ENCODE results near the gene PRKAB2.
"Not testable (repeated sequence)": the region's sequence is repeated elsewhere in the genome, so short reads cannot be mapped to it uniquely, and the experiment has no call there.

PRKAB2 gene

GRCh38 chr1:147109762-147110161, 62.5 kb downstream of the PRKAB2 start:
- DNase-seq, result no peak

DNA sequence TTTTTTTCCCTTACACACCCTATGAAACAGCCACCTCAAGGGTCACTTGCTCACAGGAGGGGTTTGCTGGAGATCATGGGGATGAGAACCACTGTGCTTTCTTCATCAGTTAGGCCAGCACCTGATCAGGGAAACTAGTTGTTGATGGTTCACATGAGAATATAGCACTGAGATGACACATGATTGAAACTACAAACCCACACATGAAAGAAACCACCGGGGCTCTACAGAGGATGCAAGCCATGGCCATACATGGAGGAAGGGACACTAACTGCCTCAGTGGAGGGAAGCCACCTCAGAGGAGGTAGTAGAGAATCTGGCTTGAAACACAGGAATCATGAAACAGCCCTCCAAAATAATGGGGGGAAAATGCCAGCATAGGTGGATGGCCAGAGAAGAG, 63.2 kb downstream of the PRKAB2 start:
- DNase-seq, result no peak

GRCh38 chr1:147106407-147106881, 65.8 kb downstream of the PRKAB2 start:
- DNase-seq, result not testable (repeated sequence)

DNA sequence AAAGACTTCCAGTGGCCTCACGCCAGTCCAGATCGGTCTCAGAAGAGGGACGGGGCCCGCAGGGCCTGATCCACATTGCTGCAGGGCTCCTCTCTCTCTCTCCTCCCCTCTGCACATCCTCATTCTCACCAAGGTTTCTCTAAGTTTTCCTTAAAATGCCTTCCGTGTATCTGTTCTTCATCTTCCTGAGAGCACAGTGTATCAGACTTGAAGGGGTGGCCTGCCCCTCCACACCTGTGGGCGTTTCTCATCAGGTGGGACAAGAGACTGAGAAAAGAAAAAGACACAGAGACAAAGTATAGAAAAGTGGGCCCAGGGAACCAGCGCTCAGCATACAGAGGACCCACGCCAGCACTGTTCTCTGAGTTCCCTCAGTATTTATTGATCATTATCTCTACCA, 66.4 kb downstream of the PRKAB2 start:
- no peak for DNase-seq

Data from fibroblast of skin of right biceps (primary cell).